H1 (cell line): ENCODE results near the gene EDC3. TPM values are rescaled to one million over a fixed set of nuclear protein-coding genes. Genes with fewer than 3 reads are reported as not detected.

Experiments
- CTCF ChIA-PET: fragments of 300-600 bp; sonication (Branson Sonifier 250); formaldehyde crosslinking; loops from one replicate; lab custom pipeline; 2021; ENCODE audit not compliant: partially characterized antibody; lab: Charles Lee
- POLR2A ChIA-PET: fragments of 300-600 bp; sonication (Branson Sonifier 250); formaldehyde crosslinking; loops from one replicate; lab custom pipeline; 2021; ENCODE audit warnings: inconsistent platforms; ENCODE audit not compliant: partially characterized antibody; lab: Charles Lee
- DNase-seq, 2 experiments: peaks; one replicate each; pipeline versions ENCODE4 v3.0.0 to v3.0.0-alpha.2; 2010 to 2022; ENCODE audit warnings: low spot score in 2 of 2, low read depth in 1 of 2, mixed read lengths in 1 of 2
- FAIRE-seq: peaks from 2 replicates; lab custom pipeline; 2011; peaks lifted over from hg19 to GRCh38; lab: Jason Lieb, UNC
- H2AFZ ChIP-seq: 2 replicates; pipeline ENCODE4 v1.8.1; 2012; ENCODE audit warnings: low read length, inconsistent platforms
- H2AK5ac ChIP-seq: 2 replicates; pipeline ENCODE4 v1.6.1; 2013; ENCODE audit warnings: low read depth, low read length
- H2BK120ac ChIP-seq: replicated peaks from 2 replicates; pipeline ENCODE3; 2013; ENCODE audit warnings: low read depth, low read length, inconsistent platforms
- H2BK12ac ChIP-seq: 2 replicates; pipeline ENCODE4 v1.6.1; 2013; ENCODE audit warnings: low read depth, low read length
- H2BK15ac ChIP-seq: 2 replicates; pipeline ENCODE4 v1.6.1; 2013; ENCODE audit warnings: low read length
- H2BK20ac ChIP-seq: 2 replicates; pipeline ENCODE4 v1.6.1; 2013; ENCODE audit warnings: low read length
- H2BK5ac ChIP-seq: 2 replicates; pipeline ENCODE4 v1.6.1; 2013; ENCODE audit warnings: low read depth, low read length
- H3K14ac ChIP-seq: 2 replicates; pipeline ENCODE4 v1.6.1; 2013; ENCODE audit warnings: inconsistent platforms; ENCODE audit not compliant: insufficient read length
- H3K18ac ChIP-seq: 2 replicates; pipeline ENCODE4 v1.6.1; 2013; ENCODE audit warnings: low read length; ENCODE audit errors: extremely low read depth
- H3K23ac ChIP-seq: 2 replicates; pipeline ENCODE4 v1.6.1; 2013; ENCODE audit warnings: inconsistent platforms; ENCODE audit not compliant: insufficient read length
- H3K23me2 ChIP-seq: 2 replicates; pipeline ENCODE4 v1.6.1; 2013; ENCODE audit warnings: low read depth, low read length
- H3K27ac ChIP-seq: 2 replicates; pipeline ENCODE4 v1.6.1; 2011; ENCODE audit warnings: low read depth, low read length, inconsistent platforms
- H3K27me3 ChIP-seq, 4 experiments: replicated peaks in 1 of 4; 1 replicate in 1 of 4; 2 replicates in 3 of 4; pipeline versions ENCODE4 v1.6.1 to v1.8.1; 2011 to 2013; ENCODE audit warnings: low read length in 3 of 4, mild to moderate bottlenecking in 3 of 4, inconsistent platforms in 2 of 4, mixed read lengths in 2 of 4, moderate library complexity in 1 of 4; ENCODE audit not compliant: control insufficient read depth in 3 of 4, insufficient read depth in 3 of 4; ENCODE audit errors: extremely low read depth in 1 of 4
- H3K36me3 ChIP-seq, 4 experiments: 2 replicates each; pipeline versions ENCODE4 v1.6.1 to v1.8.1; 2011 to 2013; ENCODE audit warnings: mild to moderate bottlenecking in 4 of 4, low read length in 3 of 4, moderate library complexity in 2 of 4, control low read depth in 1 of 4, inconsistent platforms in 1 of 4; ENCODE audit not compliant: insufficient read depth in 4 of 4, control insufficient read depth in 2 of 4
- H3K4ac ChIP-seq: replicated peaks from 2 replicates; pipeline ENCODE3; 2013; ENCODE audit warnings: low read length, low read depth, mixed read lengths, inconsistent platforms; ENCODE audit not compliant: insufficient read length
- H3K4me1 ChIP-seq, 4 experiments: replicated peaks in 1 of 4; 1 replicate in 1 of 4; 2 replicates in 3 of 4; pipeline versions ENCODE4 v1.6.1 to v1.8.1; 2011 to 2013; ENCODE audit warnings: low read length in 3 of 4, inconsistent platforms in 2 of 4, mixed read lengths in 1 of 4; ENCODE audit not compliant: insufficient read depth in 4 of 4, control insufficient read depth in 3 of 4
- H3K4me2 ChIP-seq, 2 experiments: 2 replicates each; pipeline versions ENCODE4 v1.6.1 to v1.8.1; 2011 to 2013; ENCODE audit warnings: low read depth in 2 of 2, low read length in 2 of 2, control low read depth in 1 of 2, inconsistent platforms in 1 of 2, mild to moderate bottlenecking in 1 of 2; ENCODE audit not compliant: insufficient read depth in 1 of 2
- H3K4me3 ChIP-seq, 4 experiments: fragments of 200-600, 300-600 bp in 1 of 4; sonication (generic), shearing (Covaris generic), sonication (Bioruptor Twin) in 1 of 4; 2 replicates each; pipeline versions ENCODE4 v1.5.1 to v1.8.1; 2011 to 2016; ENCODE audit warnings: low read length in 4 of 4, low read depth in 3 of 4, control low read depth in 2 of 4, inconsistent platforms in 2 of 4, mild to moderate bottlenecking in 2 of 4, mixed read lengths in 1 of 4, moderate library complexity in 1 of 4; ENCODE audit not compliant: insufficient read depth in 2 of 4; ENCODE audit errors: extremely low read depth in 1 of 4
- H3K56ac ChIP-seq: replicated peaks from 2 replicates; pipeline ENCODE3; 2013; ENCODE audit warnings: low read depth, mild to moderate bottlenecking, mixed read lengths, low read length, inconsistent platforms; ENCODE audit not compliant: insufficient read length
- H3K79me1 ChIP-seq: 2 replicates; pipeline ENCODE4 v1.6.1; 2013; ENCODE audit warnings: low read depth, low read length, control low read depth
- H3K79me2 ChIP-seq, 2 experiments: 2 replicates each; pipeline versions ENCODE4 v1.6.1 to v1.8.1; 2012 to 2013; ENCODE audit warnings: low read length in 2 of 2, mild to moderate bottlenecking in 2 of 2, inconsistent platforms in 1 of 2; ENCODE audit not compliant: insufficient read depth in 2 of 2, control insufficient read depth in 1 of 2
- H3K9ac ChIP-seq, 4 experiments: replicated peaks in 1 of 4; 1 replicate in 1 of 4; 2 replicates in 3 of 4; pipeline versions ENCODE4 v1.6.1 to v1.8.1; 2011 to 2013; ENCODE audit warnings: low read depth in 3 of 4, low read length in 3 of 4, control low read depth in 2 of 4, mild to moderate bottlenecking in 2 of 4, moderate library complexity in 2 of 4, inconsistent platforms in 1 of 4; ENCODE audit errors: extremely low read depth in 1 of 4
- H3K9me3 ChIP-seq, 2 experiments: 2 replicates each; pipeline versions ENCODE4 v1.6.1 to v1.8.1; 2012 to 2013; ENCODE audit warnings: mild to moderate bottlenecking in 2 of 2, moderate library complexity in 2 of 2, control low read depth in 1 of 2, inconsistent platforms in 1 of 2, low read depth in 1 of 2, low read length in 1 of 2, mixed read lengths in 1 of 2; ENCODE audit not compliant: insufficient read depth in 2 of 2
- H4K20me1 ChIP-seq, 2 experiments: replicated peaks in 1 of 2; 2 replicates each; pipeline versions ENCODE3 to v1.8.1; 2011 to 2013; ENCODE audit warnings: inconsistent platforms in 2 of 2, low read length in 2 of 2, mild to moderate bottlenecking in 1 of 2; ENCODE audit not compliant: insufficient read depth in 2 of 2, control insufficient read depth in 1 of 2
- H4K5ac ChIP-seq: 2 replicates; pipeline ENCODE4 v1.6.1; 2013; ENCODE audit warnings: low read length, low read depth, mixed read lengths, inconsistent platforms; ENCODE audit not compliant: insufficient read length
- H4K8ac ChIP-seq: 2 replicates; pipeline ENCODE4 v1.8.0; 2013; ENCODE audit warnings: mild to moderate bottlenecking, moderate library complexity, low read length, inconsistent platforms; ENCODE audit not compliant: insufficient read depth; ENCODE audit errors: extremely low read depth
- H4K91ac ChIP-seq: replicated peaks from 2 replicates; pipeline ENCODE3; 2013; ENCODE audit warnings: low read length, mixed read lengths, inconsistent platforms; ENCODE audit not compliant: insufficient read length
- CHD1 ChIP-seq: IDR thresholded peaks from 2 replicates; pipeline ENCODE4 v1.6.1; 2012; ENCODE audit warnings: low read depth, low read length, improper control_type of control experiment
- CHD2 ChIP-seq: IDR thresholded peaks from 2 replicates; pipeline ENCODE4 v1.6.1; 2012; ENCODE audit warnings: low read length, improper control_type of control experiment
- EP300 ChIP-seq, 2 experiments: IDR thresholded peaks; 1 replicate in 1 of 2; 2 replicates in 1 of 2; pipeline ENCODE4 v1.6.1; 2011 to 2012; ENCODE audit warnings: low read depth in 2 of 2, low read length in 2 of 2, mild to moderate bottlenecking in 2 of 2, borderline replicate concordance in 1 of 2, inconsistent platforms in 1 of 2, moderate library complexity in 1 of 2
- MAX ChIP-seq: IDR thresholded peaks from 2 replicates; pipeline ENCODE4 v1.6.1; 2012; ENCODE audit warnings: inconsistent platforms
- SIN3A ChIP-seq, 2 experiments: IDR thresholded peaks in 1 of 2; conservative IDR thresholded peaks in 1 of 2; 2 replicates each; pipeline ENCODE4 v1.6.1; 2011 to 2012; ENCODE audit warnings: low read length in 2 of 2, improper control_type of control experiment in 1 of 2, low read depth in 1 of 2, mild to moderate bottlenecking in 1 of 2
- SP4 ChIP-seq: IDR thresholded peaks from 2 replicates; pipeline ENCODE4 v1.6.1; 2012; ENCODE audit warnings: low read length, inconsistent platforms
- TCF12 ChIP-seq: IDR thresholded peaks from 2 replicates; pipeline ENCODE4 v1.6.1; 2011; ENCODE audit warnings: low read depth, mild to moderate bottlenecking, low read length
- TEAD4 ChIP-seq: IDR thresholded peaks from 2 replicates; pipeline ENCODE4 v1.6.1; 2012; ENCODE audit warnings: low read depth, low read length, inconsistent platforms, mixed read lengths
- USF2 ChIP-seq: IDR thresholded peaks from 2 replicates; pipeline ENCODE4 v1.6.1; 2011; ENCODE audit warnings: low read length, improper control_type of control experiment
- ZNF274 ChIP-seq: IDR thresholded peaks from 2 replicates; pipeline ENCODE4 v1.7.0; 2012; ENCODE audit warnings: low read length, borderline replicate concordance; ENCODE audit errors: extremely low read depth
- WGBS, 2 experiments: shearing (Covaris generic) in 1 of 2; methylation state at CpG; one replicate each; pipeline versions ENCODE4 v1.1.6 to v1.1.7; 2013 to 2015; ENCODE audit warnings: low lambda C conversion rate in 2 of 2, mixed read lengths in 2 of 2, inconsistent platforms in 1 of 2, low coverage in 1 of 2, missing lambda C conversion rate in 1 of 2; ENCODE audit not compliant: insufficient replicate concordance in 2 of 2, insufficient coverage in 1 of 2, insufficient read length in 1 of 2; ENCODE audit errors: extremely low coverage in 1 of 2, missing lambda C conversion rate in 1 of 2; 5-methylcytosine and 5-hydroxymethylcytosine counted together
- polyA plus RNA-seq, 7 experiments: library from polyadenylated mRNA; depleted of rRNA in 3 of 7; stranded (reverse) in 5 of 7; unstranded in 2 of 7; fragments of >200 nt in 5 of 7; fragments of 200-250 nt in 2 of 7; gene quantifications; 1 replicate in 5 of 7; 2 replicates in 1 of 7; 4 replicates in 1 of 7; pipeline versions ENCODE4 v1.2.1 to v1.2.3, GENCODE V29; 2011 to 2013; ENCODE audit warnings: missing spikeins in 2 of 7, mixed read lengths in 2 of 7
- total RNA-seq: library from RNA; stranded (reverse); fragmentation: NEBNext Ultra II Directional; extraction: Animal tissue kit (Norgen Biotek cat#: 25700); gene quantifications from 2 replicates; pipeline ENCODE4 v1.2.1, GENCODE V29; 2021

The EDC3 gene
- total and polyA plus RNA-seq, 2 of the 8 experiments (the other 6 are each of a cell fraction or from before 2014, with no cell fraction given), result 45.0 to 50.8 TPM

GRCh38 chr15:74682954-74683353 is 12.9 kb downstream of the EDC3 start:
- H3K4ac ChIP-seq, result no peak overlapping the region
- no peak overlapping the region for H3K23ac ChIP-seq
- H3K79me1 ChIP-seq, result no peaks in the 10 kb centered on the region; the same call in 1 of the 2 replicates
- H4K5ac ChIP-seq, result no peak overlapping the region
- TF ChIP-seq SIN3A (conservative IDR thresholded peaks at IDR 0.05 in 1 of 2, IDR thresholded peaks at IDR 0.05 in 1 of 2; ENCODE audit: low read depth in 1 of 2, low read length in 2 of 2) (no peak), TEAD4 (no peak), CHD1 (no peak), CHD2 (no peak), MAX (no peak), SP4 (no peak), EP300 (IDR thresholded peaks at IDR 0.05; ENCODE audit: borderline replicate concordance in 1 of 2, low read depth in 2 of 2, low read length in 2 of 2) (no peak), ZNF274 (no peak), USF2 (no peak), TCF12 (no peak)
- H3K9me3 ChIP-seq, result no peaks in the 10 kb centered on the region; a peak in 1 of 4 replicates
- ChIA-PET POLR2A (interaction anchor here (1.0 to 2.0 kb wide), 4 partner anchors 11 to 86 kb away, joined by 3 to 8 read pairs (median 4); partner anchors contain the start of gene EDC3), CTCF (interaction anchor here (0.8 kb wide), 2 partner anchors 19 to 20 kb away, joined by 3 read pairs; no protein-coding TSS in a partner anchor)
- no peak overlapping the region for H3K4me2 ChIP-seq
- H2BK120ac ChIP-seq, result no peak overlapping the region
- H3K36me3 ChIP-seq, result peaks cover 0 to 3% (median 0%) of the 10 kb centered on the region in 4 experiments; a peak in 3 of 8 replicates
- no peak overlapping the region for H3K9ac ChIP-seq
- H2AK5ac ChIP-seq, result no peak overlapping the region
- no peak overlapping the region for H3K18ac ChIP-seq
- peaks cover 0 to 49% of the 10 kb centered on the region in 2 experiments; a peak in 3 of 4 replicates for H3K79me2 ChIP-seq
- H3K56ac ChIP-seq, result no peak overlapping the region
- no peak overlapping the region for H2BK15ac ChIP-seq
- 91% methylated on average over 3 of the region's 3 CpGs; no CpG with 5 or more reads in 1 of the 2 experiments for WGBS, 2 experiments
- H2BK12ac ChIP-seq, result no peak overlapping the region
- H4K91ac ChIP-seq, result no peak overlapping the region
- H3K27ac ChIP-seq, result no peak overlapping the region
- no peaks in the 10 kb centered on the region for H3K4me1 ChIP-seq
- no peak overlapping the region for H4K8ac ChIP-seq
- FAIRE-seq, result no peak
- H4K20me1 ChIP-seq, result peaks cover 0 to 2% of the 10 kb centered on the region in 2 experiments
- H2BK5ac ChIP-seq, result no peak overlapping the region
- H2BK20ac ChIP-seq, result no peak overlapping the region
- H3K23me2 ChIP-seq, result no peaks in the 10 kb centered on the region
- H3K4me3 ChIP-seq, result no peak overlapping the region
- H3K27me3 ChIP-seq, result no peaks in the 10 kb centered on the region
- H3K14ac ChIP-seq, result no peak overlapping the region
- no peak for DNase-seq
- no peak overlapping the region for H2AFZ ChIP-seq
